Fibroblast of the aortic adventitia (primary cell): ENCODE results near the gene FAM118A. TPM values are rescaled to one million over a fixed set of nuclear protein-coding genes. Genes with fewer than 3 reads are reported as not detected.
"Not testable (repeated sequence)": the region's sequence is repeated elsewhere in the genome, so short reads cannot be mapped to it uniquely, and the experiment has no call there.

ENCODE experiments used
- DNase-seq: peaks from one replicate; pipeline ENCODE4 v3.0.0-alpha.2; 2010; ENCODE audit warnings: low read depth
- H3K4me3 ChIP-seq: 2 replicates; pipeline ENCODE4 v1.5.1; 2011; ENCODE audit warnings: low read depth, mild to moderate bottlenecking, control low read depth, low read length, moderate library complexity
- total RNA-seq: library from RNA; depleted of rRNA; stranded (reverse); fragments of >200 nt; gene quantifications from 2 replicates; pipeline ENCODE4 v1.2.3, GENCODE V29; 2012; ENCODE audit warnings: low replicate concordance
- TF ChIP-seq, protein P1 (sequence below): IDR thresholded peaks from 2 replicates; pipeline ENCODE4 v1.5.1; 2011; ENCODE audit warnings: mild to moderate bottlenecking, low read length, control low read depth, inconsistent platforms; ENCODE audit not compliant: insufficient read depth

Gene FAM118A
- total RNA-seq, 1 donor, result 18.4 TPM

DNA sequence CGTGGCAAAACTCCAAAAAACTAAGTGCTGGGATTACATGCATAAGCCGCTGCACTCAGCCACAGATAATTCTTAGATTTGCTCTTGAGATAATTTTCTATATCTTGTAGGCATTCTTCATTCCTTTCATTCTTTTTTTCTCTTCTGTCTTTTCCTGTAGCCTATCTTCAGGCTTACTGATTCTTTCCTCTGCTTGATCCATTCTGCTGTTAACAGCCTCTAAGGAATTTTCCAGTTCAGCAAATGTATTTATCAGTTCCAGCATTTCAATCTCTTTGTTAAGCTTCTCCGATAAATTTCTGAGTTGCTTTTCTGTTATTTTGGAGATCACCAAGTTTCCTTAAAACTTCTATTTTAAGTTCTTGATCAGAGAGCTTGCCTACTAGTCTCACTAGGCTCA lies 57.0 kb downstream of the FAM118A start:
- TF ChIP-seq, protein P1, sequence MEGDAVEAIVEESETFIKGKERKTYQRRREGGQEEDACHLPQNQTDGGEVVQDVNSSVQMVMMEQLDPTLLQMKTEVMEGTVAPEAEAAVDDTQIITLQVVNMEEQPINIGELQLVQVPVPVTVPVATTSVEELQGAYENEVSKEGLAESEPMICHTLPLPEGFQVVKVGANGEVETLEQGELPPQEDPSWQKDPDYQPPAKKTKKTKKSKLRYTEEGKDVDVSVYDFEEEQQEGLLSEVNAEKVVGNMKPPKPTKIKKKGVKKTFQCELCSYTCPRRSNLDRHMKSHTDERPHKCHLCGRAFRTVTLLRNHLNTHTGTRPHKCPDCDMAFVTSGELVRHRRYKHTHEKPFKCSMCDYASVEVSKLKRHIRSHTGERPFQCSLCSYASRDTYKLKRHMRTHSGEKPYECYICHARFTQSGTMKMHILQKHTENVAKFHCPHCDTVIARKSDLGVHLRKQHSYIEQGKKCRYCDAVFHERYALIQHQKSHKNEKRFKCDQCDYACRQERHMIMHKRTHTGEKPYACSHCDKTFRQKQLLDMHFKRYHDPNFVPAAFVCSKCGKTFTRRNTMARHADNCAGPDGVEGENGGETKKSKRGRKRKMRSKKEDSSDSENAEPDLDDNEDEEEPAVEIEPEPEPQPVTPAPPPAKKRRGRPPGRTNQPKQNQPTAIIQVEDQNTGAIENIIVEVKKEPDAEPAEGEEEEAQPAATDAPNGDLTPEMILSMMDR, result no peak
- DNase-seq, result no peak
- no peak overlapping the region for H3K4me3 ChIP-seq

DNA sequence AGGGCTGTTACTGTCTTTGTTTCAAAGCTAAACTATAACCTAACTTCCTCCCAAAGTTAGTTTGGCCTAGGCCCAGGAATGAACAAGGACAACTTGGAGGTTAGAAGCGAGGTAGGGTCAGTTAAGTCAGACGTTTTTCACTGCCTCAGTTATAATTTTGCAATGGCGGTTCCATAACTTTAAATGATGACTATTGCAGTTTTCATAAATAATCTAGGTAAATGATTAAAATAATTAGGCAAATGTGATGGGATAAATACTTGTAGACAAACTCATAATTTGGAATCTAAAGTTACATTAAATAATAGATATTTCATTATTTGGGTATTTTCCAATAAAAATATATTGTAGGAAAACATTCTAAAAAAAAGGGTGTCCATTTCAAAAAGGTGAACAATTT lies 63.9 kb downstream of the FAM118A start:
- DNase-seq, H3K4me3 ChIP-seq: not testable (repeated sequence)

DNA sequence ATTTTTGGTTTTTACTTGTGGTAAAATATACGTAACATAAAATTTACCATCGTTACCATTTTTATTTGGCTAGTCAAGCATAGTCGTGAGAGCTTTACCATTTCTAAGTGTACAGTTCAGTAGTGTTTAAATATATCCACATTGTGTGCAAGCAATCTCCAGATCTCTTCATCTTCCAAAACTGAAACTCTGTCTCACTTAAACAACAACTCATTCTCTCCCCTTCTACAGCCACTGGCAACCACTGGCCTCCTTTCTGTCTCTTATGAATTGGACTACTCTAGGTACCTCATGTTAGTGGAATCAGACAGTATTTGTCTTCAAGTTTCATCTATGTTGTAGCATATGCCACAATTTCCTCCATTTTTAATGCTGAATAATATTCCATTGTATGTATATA lies 66.3 kb downstream of the FAM118A start:
- no peak for DNase-seq
- no peak overlapping the region for H3K4me3 ChIP-seq
- TF ChIP-seq, protein P1, result no peak

DNA sequence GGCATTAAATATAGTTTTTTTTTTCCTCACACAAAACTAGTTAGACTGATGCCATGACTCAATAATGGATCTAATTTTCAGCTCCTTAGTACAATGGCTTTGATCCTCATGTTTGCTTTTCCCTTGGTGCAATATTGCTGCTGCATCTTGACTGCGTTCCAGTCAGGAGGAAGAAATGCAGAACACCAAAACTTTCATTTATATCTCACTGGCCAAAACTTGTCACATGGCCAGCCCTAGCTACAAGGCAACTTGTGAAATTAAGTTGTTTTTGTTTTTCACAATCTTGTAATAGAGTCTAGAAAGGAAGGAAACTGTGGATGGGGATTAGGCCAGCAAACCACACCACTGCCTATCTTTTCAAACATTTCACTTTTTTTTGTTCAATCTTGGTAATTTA lies 67.0 kb downstream of the FAM118A start:
- TF ChIP-seq, protein P1, result no peak
- DNase-seq, result peak; percentile 38

DNA sequence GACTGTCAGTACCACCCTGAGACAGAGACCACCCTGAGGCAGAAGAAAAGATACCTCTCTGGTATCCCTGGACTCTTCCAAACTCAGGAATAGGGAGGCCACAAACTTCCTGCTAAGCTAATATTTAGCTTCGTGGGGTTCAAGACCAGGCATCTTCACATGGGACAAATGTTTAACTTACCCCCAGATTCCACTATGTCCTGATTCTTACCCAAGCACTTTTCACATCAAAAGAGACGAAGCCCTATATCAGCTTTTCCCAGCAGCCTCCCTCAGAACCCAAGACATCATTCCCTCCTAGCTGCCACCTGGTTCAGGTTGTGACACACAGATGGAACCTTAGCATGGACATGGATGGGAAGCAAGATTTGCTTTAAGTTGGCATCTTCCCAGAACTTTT lies 71.6 kb downstream of the FAM118A start:
- no peak overlapping the region for H3K4me3 ChIP-seq
- DNase-seq, result no peak
- TF ChIP-seq, protein P1, result no peak

More for the DNA sequence above, 67.0 kb downstream of the FAM118A start:
- no peak overlapping the region for H3K4me3 ChIP-seq

DNA sequence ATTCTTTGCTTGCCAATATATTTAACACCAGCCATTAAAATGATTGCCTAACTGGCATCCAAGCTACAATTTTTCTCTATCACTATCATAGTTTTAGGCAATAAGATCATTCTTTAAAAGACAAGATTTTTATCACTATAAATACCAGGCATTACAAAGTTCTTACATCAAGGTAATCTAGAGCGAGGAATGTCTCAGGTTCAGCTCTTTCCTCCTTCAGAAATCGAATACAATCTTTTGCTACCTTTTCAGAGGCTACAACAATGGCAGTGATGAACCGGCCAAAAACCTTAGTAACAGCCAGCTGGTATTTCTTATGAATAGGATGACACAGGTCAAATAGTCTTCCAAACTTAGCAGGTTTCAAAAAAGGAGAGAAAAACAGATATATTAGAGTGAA lies 79.8 kb downstream of the FAM118A start:
- DNase-seq, result no peak
- no peak overlapping the region for H3K4me3 ChIP-seq
- TF ChIP-seq, protein P1, result no peak

Other genes starting within 250 kb of the FAM118A start
- gene NUP50, start 146.0 kb upstream of the FAM118A start, total RNA-seq, result 61.6 and 109 TPM in 2 replicates
- gene KIAA0930, start 69.0 kb upstream of the FAM118A start, total RNA-seq, result 36.2 and 36.4 TPM in 2 replicates
- gene UPK3A, start 25.0 kb upstream of the FAM118A start, total RNA-seq, result not detected in 2 replicates
- gene SMC1B, start 103.7 kb downstream of the FAM118A start, total RNA-seq, result 0.08 and 0.09 TPM in 2 replicates
- 5.7 TPM in 1 of 2 replicates, not detected in the other for gene RIBC2, start 103.8 kb downstream of the FAM118A start, total RNA-seq
- 335 and 561 TPM in 2 replicates for gene FBLN1, start 192.9 kb downstream of the FAM118A start, total RNA-seq